Ascending aorta (tissue), 2 donors: ENCODE results near the gene RAP1A. TPM values are rescaled to one million over a fixed set of nuclear protein-coding genes. Genes with fewer than 3 reads are reported as not detected.

Source experiments
- DNase-seq, 2 donors: peaks; one replicate each; pipeline ENCODE4 v3.0.0-alpha.2; 2019; ENCODE audit warnings: low spot score in 2 of 2
- H3K27ac ChIP-seq, 2 donors: fragments of 200-600 bp; sonication (generic); one replicate each; pipeline ENCODE4 v1.5.1; 2016 to 2017; ENCODE audit warnings: mild to moderate bottlenecking in 1 of 2
- H3K27me3 ChIP-seq: fragments of 200-600 bp; sonication (generic); one replicate; pipeline ENCODE4 v1.5.1; 2017
- H3K36me3 ChIP-seq, 2 donors: fragments of 200-600 bp; sonication (generic); one replicate each; pipeline ENCODE4 v1.5.1; 2016
- H3K4me1 ChIP-seq, 2 donors: fragments of 200-600 bp; sonication (generic); one replicate each; pipeline ENCODE4 v1.5.1; 2016 to 2017; ENCODE audit warnings: mild to moderate bottlenecking in 1 of 2
- H3K4me3 ChIP-seq, 2 donors: fragments of 200-600 bp; sonication (generic); one replicate each; pipeline ENCODE4 v1.5.1; 2016 to 2017; ENCODE audit warnings: mild to moderate bottlenecking in 1 of 2
- H3K9me3 ChIP-seq, 2 donors: fragments of 200-600 bp; sonication (generic); one replicate each; pipeline ENCODE4 v1.5.1; 2016
- CTCF ChIP-seq, 3 experiments: fragments of 200-600 bp in 2 of 3; fragments of 450-650 bp in 1 of 3; sonication (generic) in 2 of 3; IDR thresholded peaks; one replicate each; pipeline ENCODE4 v1.5.1; 2016 to 2019; ENCODE audit warnings: antibody characterized with exemption in 3 of 3, mild to moderate bottlenecking in 1 of 3, moderate library complexity in 1 of 3
- intact Hi-C: fragments of 100-400 bp; cut with DNase I; formaldehyde crosslinking; loops from one replicate; pipeline ENCODE4 v1.15.1; 2023
- total RNA-seq: library from RNA; depleted of rRNA; stranded (reverse); fragments of >200 nt; gene quantifications from one replicate; pipeline ENCODE4 v1.1.0, GENCODE V29; 2016

The RAP1A gene
- total RNA-seq, 1 donor from 2014 or later, result 44.1 TPM

GRCh38 chr1:111598544-111598943 is 21.0 kb upstream of the RAP1A start:
- Histone ChIP-seq H3K36me3 (no peaks in the 10 kb centered on the region), H3K4me1 (peaks cover 5 to 6% of the 10 kb centered on the region in 2 donors), H3K27me3 (no peaks in the 10 kb centered on the region), H3K4me3 (no peak overlapping the region), H3K9me3 (no peaks in the 10 kb centered on the region), H3K27ac (no peak overlapping the region)
- no peak for DNase-seq
- intact Hi-C loops, result no loop called here
- no peak for TF ChIP-seq CTCF (IDR thresholded peaks at IDR 0.05)

- DNase-seq, result no peak
- no peak for TF ChIP-seq CTCF (IDR thresholded peaks at IDR 0.05)
- H3K27ac ChIP-seq, result no peak overlapping the region
- intact Hi-C loops, result no loop called here
- no peaks in the 10 kb centered on the region for H3K36me3 ChIP-seq
- H3K4me1 ChIP-seq, result peaks cover 0 to 5% of the 10 kb centered on the region in 2 donors
- H3K27me3 ChIP-seq, result no peaks in the 10 kb centered on the region
- H3K4me3 ChIP-seq, result no peak overlapping the region
- H3K9me3 ChIP-seq, result no peaks in the 10 kb centered on the region
Measured at GRCh38 chr1:111599781-111600693, 19.6 kb upstream of the RAP1A start.

GRCh38 chr1:111600886-111601386 is 18.7 kb upstream of the RAP1A start:
- Histone ChIP-seq H3K36me3 (no peaks in the 10 kb centered on the region), H3K4me3 (no peak overlapping the region), H3K27me3 (no peaks in the 10 kb centered on the region), H3K27ac (no peak overlapping the region), H3K4me1 (peaks cover 3 to 11% of the 10 kb centered on the region in 2 donors), H3K9me3 (no peaks in the 10 kb centered on the region)
- TF ChIP-seq CTCF (IDR thresholded peaks at IDR 0.05), result no peak
- no peak for DNase-seq
- intact Hi-C loops, result no loop called here

GRCh38 chr1:111602302-111602701 is 17.3 kb upstream of the RAP1A start:
- Histone ChIP-seq H3K36me3 (no peaks in the 10 kb centered on the region), H3K27me3 (no peaks in the 10 kb centered on the region), H3K4me1 (peaks cover 5 to 16% of the 10 kb centered on the region in 2 donors), H3K27ac (no peak overlapping the region), H3K9me3 (no peaks in the 10 kb centered on the region), H3K4me3 (no peak overlapping the region)
- no peak for TF ChIP-seq CTCF (IDR thresholded peaks at IDR 0.05)
- no peak for DNase-seq
- intact Hi-C loops, result no loop called here

- no peaks in the 10 kb centered on the region for H3K36me3 ChIP-seq
- no peaks in the 10 kb centered on the region for H3K27me3 ChIP-seq
- H3K9me3 ChIP-seq, result no peaks in the 10 kb centered on the region
- H3K4me1 ChIP-seq, result peaks cover 5 to 16% of the 10 kb centered on the region in 2 donors
- no peak overlapping the region for H3K27ac ChIP-seq
- no peak for DNase-seq
- intact Hi-C loops, result no loop called here
- no peak for TF ChIP-seq CTCF (IDR thresholded peaks at IDR 0.05)
- no peak overlapping the region for H3K4me3 ChIP-seq
Measured at GRCh38 chr1:111602974-111603373, 16.6 kb upstream of the RAP1A start.
